COLO668 (cell line): ENCODE data around the gene CASP12.

Experiments used
- DNase-seq: peaks from one replicate; lab custom pipeline; 2025; ENCODE audit not compliant: unreplicated experiment; lab: John Stamatoyannopoulos, UW

Gene CASP12

GRCh38 chr11:104841185-104841584, 57.1 kb downstream of the CASP12 start:
- DNase-seq, result no peak

GRCh38 chr11:104837969-104838639, 60.2 kb downstream of the CASP12 start:
- DNase-seq, result no peak

- DNase-seq, result no peak
Observed at GRCh38 chr11:104836691-104837090, 61.6 kb downstream of the CASP12 start.
